HG02943 (cell line): ENCODE data around the gene ACIN1.

Source experiments
- ATAC-seq: cut with Tn5 transposase; IDR thresholded peaks from one replicate; pipeline ENCODE4 v1.9.1; 2021; ENCODE audit warnings: mild to moderate bottlenecking, low read depth, moderate library complexity; ENCODE audit not compliant: unreplicated experiment

Gene ACIN1

GRCh38 chr14:23094666-23095195 is at the start of gene ACIN1:
TSS of gene ACIN1 (minus strand) at chr14:23095136. CDS start at chr14:23095112, 24 bp downstream.
- peak; percentile 30 for ATAC-seq

- no peak for ATAC-seq
These were observed 49.0 kb upstream of the ACIN1 start for GRCh38 chr14:23143911-23144310.

- no peak for ATAC-seq
These were observed 47.9 kb upstream of the ACIN1 start for GRCh38 chr14:23142826-23143225.

GRCh38 chr14:23141706-23142444 is 46.9 kb upstream of the ACIN1 start:
- ATAC-seq: no peak

- no peak for ATAC-seq
These were observed 45.4 kb upstream of the ACIN1 start for GRCh38 chr14:23140371-23140770.

GRCh38 chr14:23139874-23140273 is 44.9 kb upstream of the ACIN1 start:
- ATAC-seq: no peak

- ATAC-seq: no peak
These were observed 43.0 kb upstream of the ACIN1 start for GRCh38 chr14:23137813-23138535.

GRCh38 chr14:23137192-23137812 is 42.4 kb upstream of the ACIN1 start:
- no peak for ATAC-seq

GRCh38 chr14:23136566-23137133 is 41.7 kb upstream of the ACIN1 start:
- no peak for ATAC-seq

- ATAC-seq: no peak
These were observed 38.0 kb upstream of the ACIN1 start for GRCh38 chr14:23132970-23133369.

- no peak for ATAC-seq
These were observed 36.5 kb upstream of the ACIN1 start for GRCh38 chr14:23131482-23131881.

- no peak for ATAC-seq
These were observed 35.9 kb upstream of the ACIN1 start for GRCh38 chr14:23130871-23131270.

GRCh38 chr14:23129759-23130316 is 34.9 kb upstream of the ACIN1 start:
- ATAC-seq: no peak

GRCh38 chr14:23128969-23129758 is 34.2 kb upstream of the ACIN1 start:
- no peak for ATAC-seq

GRCh38 chr14:23127861-23128260 is 32.9 kb upstream of the ACIN1 start:
- ATAC-seq: no peak

GRCh38 chr14:23126548-23127278 is 31.8 kb upstream of the ACIN1 start:
- ATAC-seq: no peak

GRCh38 chr14:23125933-23126524 is 31.1 kb upstream of the ACIN1 start:
- no peak for ATAC-seq

- ATAC-seq: no peak
These were observed 30.1 kb upstream of the ACIN1 start for GRCh38 chr14:23125011-23125410.
